Neural cell (in vitro differentiated cells): ENCODE results near the gene MAFB.

Experiments used
- EP300 ChIP-seq: fragments of 450-650 bp; conservative IDR thresholded peaks from 2 replicates; pipeline ENCODE4 v1.6.1; 2014; ENCODE audit warnings: antibody characterized with exemption, mild to moderate bottlenecking, moderate library complexity; ENCODE audit not compliant: poor library complexity, severe bottlenecking
- EZH2 ChIP-seq: fragments of 200-600, 300-800 bp; shearing (Covaris generic), sonication (generic); IDR thresholded peaks from 2 replicates; pipeline ENCODE4 v1.6.1; 2014; ENCODE audit warnings: antibody characterized with exemption, low read length, borderline replicate concordance, mild to moderate bottlenecking; ENCODE audit not compliant: insufficient read depth, poor library complexity, severe bottlenecking
- POLR2AphosphoS5 ChIP-seq: IDR thresholded peaks from 2 replicates; pipeline ENCODE4 v1.6.1; 2012
- RAD21 ChIP-seq: fragments of 450-650 bp; conservative IDR thresholded peaks from 2 replicates; pipeline ENCODE4 v1.6.1; 2014; ENCODE audit warnings: antibody characterized with exemption, mild to moderate bottlenecking, moderate library complexity
- TAF1 ChIP-seq: IDR thresholded peaks from 2 replicates; pipeline ENCODE4 v1.6.1; 2012; ENCODE audit warnings: low read depth
- TF ChIP-seq, protein P1 (sequence below): fragments of 450-650 bp; IDR thresholded peaks from 2 replicates; pipeline ENCODE4 v1.5.1; 2014; ENCODE audit warnings: antibody characterized with exemption, mild to moderate bottlenecking, moderate library complexity; ENCODE audit not compliant: poor library complexity, severe bottlenecking
- TF ChIP-seq, protein P2 (sequence below): IDR thresholded peaks from 2 replicates; pipeline ENCODE4 v1.6.1; 2012; ENCODE audit warnings: borderline replicate concordance

DNA sequence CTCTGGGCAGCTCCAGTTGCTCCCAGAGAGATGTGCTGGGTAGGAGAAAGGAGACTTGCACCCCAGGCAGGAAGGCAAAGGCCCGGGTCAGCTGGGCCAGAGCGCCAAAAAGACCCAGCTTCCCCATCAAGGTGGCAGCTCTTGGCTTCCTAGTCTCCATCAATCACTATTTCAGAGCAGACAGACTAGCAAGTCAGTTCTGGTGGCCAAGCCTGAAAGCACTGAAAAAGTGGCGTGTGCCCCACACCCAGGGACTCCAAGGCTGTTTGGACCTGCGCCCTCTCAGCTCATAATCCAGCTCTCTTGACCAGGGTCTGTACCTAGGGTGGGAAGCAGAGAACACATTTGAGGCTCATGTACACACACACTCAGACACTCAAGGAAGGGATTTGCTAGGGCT, 3.7 kb downstream of the MAFB start:
- TF ChIP-seq TAF1 (no peak), RAD21 (no peak), POLR2AphosphoS5 (no peak), EZH2 (no peak), EP300 (no peak)
- TF ChIP-seq, protein P1, sequence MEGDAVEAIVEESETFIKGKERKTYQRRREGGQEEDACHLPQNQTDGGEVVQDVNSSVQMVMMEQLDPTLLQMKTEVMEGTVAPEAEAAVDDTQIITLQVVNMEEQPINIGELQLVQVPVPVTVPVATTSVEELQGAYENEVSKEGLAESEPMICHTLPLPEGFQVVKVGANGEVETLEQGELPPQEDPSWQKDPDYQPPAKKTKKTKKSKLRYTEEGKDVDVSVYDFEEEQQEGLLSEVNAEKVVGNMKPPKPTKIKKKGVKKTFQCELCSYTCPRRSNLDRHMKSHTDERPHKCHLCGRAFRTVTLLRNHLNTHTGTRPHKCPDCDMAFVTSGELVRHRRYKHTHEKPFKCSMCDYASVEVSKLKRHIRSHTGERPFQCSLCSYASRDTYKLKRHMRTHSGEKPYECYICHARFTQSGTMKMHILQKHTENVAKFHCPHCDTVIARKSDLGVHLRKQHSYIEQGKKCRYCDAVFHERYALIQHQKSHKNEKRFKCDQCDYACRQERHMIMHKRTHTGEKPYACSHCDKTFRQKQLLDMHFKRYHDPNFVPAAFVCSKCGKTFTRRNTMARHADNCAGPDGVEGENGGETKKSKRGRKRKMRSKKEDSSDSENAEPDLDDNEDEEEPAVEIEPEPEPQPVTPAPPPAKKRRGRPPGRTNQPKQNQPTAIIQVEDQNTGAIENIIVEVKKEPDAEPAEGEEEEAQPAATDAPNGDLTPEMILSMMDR, result no peak
- TF ChIP-seq, protein P2, sequence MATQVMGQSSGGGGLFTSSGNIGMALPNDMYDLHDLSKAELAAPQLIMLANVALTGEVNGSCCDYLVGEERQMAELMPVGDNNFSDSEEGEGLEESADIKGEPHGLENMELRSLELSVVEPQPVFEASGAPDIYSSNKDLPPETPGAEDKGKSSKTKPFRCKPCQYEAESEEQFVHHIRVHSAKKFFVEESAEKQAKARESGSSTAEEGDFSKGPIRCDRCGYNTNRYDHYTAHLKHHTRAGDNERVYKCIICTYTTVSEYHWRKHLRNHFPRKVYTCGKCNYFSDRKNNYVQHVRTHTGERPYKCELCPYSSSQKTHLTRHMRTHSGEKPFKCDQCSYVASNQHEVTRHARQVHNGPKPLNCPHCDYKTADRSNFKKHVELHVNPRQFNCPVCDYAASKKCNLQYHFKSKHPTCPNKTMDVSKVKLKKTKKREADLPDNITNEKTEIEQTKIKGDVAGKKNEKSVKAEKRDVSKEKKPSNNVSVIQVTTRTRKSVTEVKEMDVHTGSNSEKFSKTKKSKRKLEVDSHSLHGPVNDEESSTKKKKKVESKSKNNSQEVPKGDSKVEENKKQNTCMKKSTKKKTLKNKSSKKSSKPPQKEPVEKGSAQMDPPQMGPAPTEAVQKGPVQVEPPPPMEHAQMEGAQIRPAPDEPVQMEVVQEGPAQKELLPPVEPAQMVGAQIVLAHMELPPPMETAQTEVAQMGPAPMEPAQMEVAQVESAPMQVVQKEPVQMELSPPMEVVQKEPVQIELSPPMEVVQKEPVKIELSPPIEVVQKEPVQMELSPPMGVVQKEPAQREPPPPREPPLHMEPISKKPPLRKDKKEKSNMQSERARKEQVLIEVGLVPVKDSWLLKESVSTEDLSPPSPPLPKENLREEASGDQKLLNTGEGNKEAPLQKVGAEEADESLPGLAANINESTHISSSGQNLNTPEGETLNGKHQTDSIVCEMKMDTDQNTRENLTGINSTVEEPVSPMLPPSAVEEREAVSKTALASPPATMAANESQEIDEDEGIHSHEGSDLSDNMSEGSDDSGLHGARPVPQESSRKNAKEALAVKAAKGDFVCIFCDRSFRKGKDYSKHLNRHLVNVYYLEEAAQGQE, result no peak
